ENCODE results near the gene PTPN14. TPM values are rescaled to one million over a fixed set of nuclear protein-coding genes. Genes with fewer than 3 reads are reported as not detected.
A peak's percentile ranks its signal among the peaks of the same experiment; 100 is the strongest.

PTPN14 gene
- total and polyA plus RNA-seq, 2 experiments from 2014 or later = 18.7 to 70.2 TPM

GRCh38 chr1:214380396-214380795 is 171.0 kb downstream of the PTPN14 start (continued):
- TF ChIP-seq REST (IDR thresholded peaks at IDR 0.05; ENCODE audit: unreplicated experiment) (no peak), ETS1 (IDR thresholded peaks at IDR 0.05) (no peak), JUNB (IDR thresholded peaks at IDR 0.05; ENCODE audit: unreplicated experiment) (no peak), EZH2phosphoT487 (IDR thresholded peaks at IDR 0.05; ENCODE audit: unreplicated experiment) (no peak), STAT1 (IDR thresholded peaks at IDR 0.05; ENCODE audit: unreplicated experiment) (no peak), CTCF (conservative IDR thresholded peaks at IDR 0.05; ENCODE audit: low read depth in 2 of 2) (no peak)

GRCh38 chr1:214379236-214379970 is 172.0 kb downstream of the PTPN14 start:
- ATAC-seq (peak; percentile 39), DNase-seq (ENCODE audit: low spot score) (peak; percentile 30)
- H3K27me3 Mint-ChIP-seq (ENCODE audit: insufficient read depth, low read depth, poor library complexity) = peaks cover 5% of the 10 kb centered on the region
- H4K20me1 ChIP-seq (replicated peaks; ENCODE audit: insufficient read depth) = no peaks in the 10 kb centered on the region
- no peaks in the 10 kb centered on the region for H3F3A ChIP-seq (replicated peaks; ENCODE audit: low read depth)
- no peaks in the 10 kb centered on the region for H3K79me2 ChIP-seq (replicated peaks; ENCODE audit: insufficient read depth)
- H3K9me3 Mint-ChIP-seq = no peaks in the 10 kb centered on the region
- no peaks in the 10 kb centered on the region for H3K9me2 ChIP-seq (ENCODE audit: insufficient read depth)
- peaks cover 23% of the 10 kb centered on the region for H3K4me1 Mint-ChIP-seq
- no peak overlapping the region for H3K4me3 Mint-ChIP-seq
- peak overlapping the region; percentile 73 for H3K27ac ChIP-seq (ENCODE audit: low read depth)
- no peak overlapping the region for H2AFZ ChIP-seq
- H3K4me1 ChIP-seq (ENCODE audit: insufficient read depth) = peaks cover 25% of the 10 kb centered on the region
- no peaks in the 10 kb centered on the region for H3K27me3 ChIP-seq (ENCODE audit: insufficient read depth)
- H3K36me3 Mint-ChIP-seq (ENCODE audit: low read depth) = peaks cover 37% of the 10 kb centered on the region
- H3K36me3 ChIP-seq (ENCODE audit: insufficient read depth) = peaks cover 8% of the 10 kb centered on the region; the same call in 1 of the 2 replicates
- peak overlapping the region; percentile 6; the same call in 1 of the 2 replicates for H3K27ac Mint-ChIP-seq
- H3K4me3 ChIP-seq = no peak overlapping the region
- 0 out of 2 replicates have a peak overlapping the region, but pooled peaks have one; percentile 21 for H3K4me2 ChIP-seq
- TF ChIP-seq REST (IDR thresholded peaks at IDR 0.05; ENCODE audit: unreplicated experiment) = no peak
- TF ChIP-seq POLR2AphosphoS5 (IDR thresholded peaks at IDR 0.05; ENCODE audit: low read depth) = no peak
- no peak for TF ChIP-seq CTCF (conservative IDR thresholded peaks at IDR 0.05; ENCODE audit: low read depth in 2 of 2)
- no peak for TF ChIP-seq STAT1 (IDR thresholded peaks at IDR 0.05; ENCODE audit: unreplicated experiment)
- no peak for TF ChIP-seq NANOG (IDR thresholded peaks at IDR 0.05; ENCODE audit: borderline replicate concordance)
- TF ChIP-seq ZNF331 (CRISPR knock-in tag; IDR thresholded peaks at IDR 0.05; ENCODE audit: low read depth) = no peak
- TF ChIP-seq JUNB (IDR thresholded peaks at IDR 0.05; ENCODE audit: unreplicated experiment) = no peak
- TF ChIP-seq CREB1 (CRISPR knock-in tag; IDR thresholded peaks at IDR 0.05; ENCODE audit: low read depth) = no peak
- no peak for TF ChIP-seq EZH2 (IDR thresholded peaks at IDR 0.05; ENCODE audit: low read depth, unreplicated experiment)
- no peak for TF ChIP-seq ETS1 (IDR thresholded peaks at IDR 0.05)

Data from GM23338 (cell line).